SK-N-MC (cell line): ENCODE measurements around the gene KDM3B.

Experiments used
- DNase-seq: peaks from one replicate; pipeline ENCODE4 v3.0.0-alpha.2; 2011; ENCODE audit warnings: low read depth, low spot score
- H3K27ac ChIP-seq: fragments of 200-600 bp; sonication (generic); 2 replicates; pipeline ENCODE4 v1.5.1; 2016; ENCODE audit warnings: mixed run types
- H3K36me3 ChIP-seq: fragments of 200-600 bp; sonication (generic); 2 replicates; pipeline ENCODE4 v1.6.1; 2017; ENCODE audit warnings: antibody characterized with exemption, low read length, mixed read lengths; ENCODE audit not compliant: insufficient read depth
- H3K4me3 ChIP-seq: fragments of 200-600 bp; sonication (generic); 2 replicates; pipeline ENCODE4 v1.5.1; 2016
- H3K9ac ChIP-seq: fragments of 200-600 bp; sonication (generic); 2 replicates; pipeline ENCODE4 v1.8.0; 2017; ENCODE audit warnings: mixed run types, mixed read lengths; ENCODE audit not compliant: insufficient read length
- H3K9me3 ChIP-seq: fragments of 200-600 bp; sonication (generic); 2 replicates; pipeline ENCODE4 v1.6.1; 2017; ENCODE audit warnings: low read depth, mild to moderate bottlenecking, antibody characterized with exemption, low read length, moderate library complexity, mixed read lengths
- EZH2 ChIP-seq: fragments of 200-600 bp; sonication (generic); IDR thresholded peaks from one replicate; pipeline ENCODE4 v1.6.1; 2017; ENCODE audit warnings: antibody characterized with exemption
- FOXP2 ChIP-seq: optimal IDR thresholded peaks from 2 replicates; pipeline ENCODE3; 2011; ENCODE audit warnings: mild to moderate bottlenecking, moderate library complexity; ENCODE audit not compliant: insufficient read depth; ENCODE audit errors: extremely low read length, control extremely low read depth
- POLR2AphosphoS5 ChIP-seq: IDR thresholded peaks from 2 replicates; pipeline ENCODE4 v1.6.1; 2012; ENCODE audit warnings: mild to moderate bottlenecking, low read depth, low read length, borderline replicate concordance

KDM3B gene

DNA sequence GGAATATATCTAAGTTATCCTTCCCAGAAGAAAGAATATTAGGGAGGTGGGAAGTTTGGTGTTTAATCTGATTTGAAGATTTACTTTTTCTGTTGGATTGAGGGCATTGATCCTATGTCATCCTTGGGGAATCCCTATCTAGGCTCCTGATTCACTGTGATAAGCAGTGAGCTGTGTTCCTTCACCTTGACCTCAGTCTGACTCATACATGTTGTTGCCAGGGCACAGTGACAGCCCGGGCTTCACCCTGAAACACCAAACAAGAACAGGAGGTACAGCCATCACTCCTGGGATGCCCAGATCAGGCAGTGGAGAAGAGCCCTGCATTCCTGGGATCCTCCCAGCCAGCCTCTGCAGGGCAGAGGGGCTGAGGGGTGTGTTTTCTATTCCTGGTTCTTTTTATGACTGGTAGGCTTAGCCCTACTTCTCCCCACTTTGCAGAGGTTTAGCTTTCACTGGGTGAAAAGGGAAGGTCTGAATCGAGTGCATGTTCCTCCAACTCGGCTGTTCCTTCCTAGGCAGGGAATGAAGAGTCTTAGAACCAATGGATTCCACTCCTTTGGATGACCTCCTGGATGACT lies 17.5 kb upstream of the KDM3B start:
- DNase-seq: no peak
- Histone ChIP-seq H3K4me3 (no peak overlapping the region), H3K9me3 (no peaks in the 10 kb centered on the region), H3K36me3 (no peaks in the 10 kb centered on the region), H3K27ac (no peak overlapping the region), H3K9ac (no peak overlapping the region)
- TF ChIP-seq EZH2: no peak
- no peak for TF ChIP-seq POLR2AphosphoS5
- no peak for TF ChIP-seq FOXP2

DNA sequence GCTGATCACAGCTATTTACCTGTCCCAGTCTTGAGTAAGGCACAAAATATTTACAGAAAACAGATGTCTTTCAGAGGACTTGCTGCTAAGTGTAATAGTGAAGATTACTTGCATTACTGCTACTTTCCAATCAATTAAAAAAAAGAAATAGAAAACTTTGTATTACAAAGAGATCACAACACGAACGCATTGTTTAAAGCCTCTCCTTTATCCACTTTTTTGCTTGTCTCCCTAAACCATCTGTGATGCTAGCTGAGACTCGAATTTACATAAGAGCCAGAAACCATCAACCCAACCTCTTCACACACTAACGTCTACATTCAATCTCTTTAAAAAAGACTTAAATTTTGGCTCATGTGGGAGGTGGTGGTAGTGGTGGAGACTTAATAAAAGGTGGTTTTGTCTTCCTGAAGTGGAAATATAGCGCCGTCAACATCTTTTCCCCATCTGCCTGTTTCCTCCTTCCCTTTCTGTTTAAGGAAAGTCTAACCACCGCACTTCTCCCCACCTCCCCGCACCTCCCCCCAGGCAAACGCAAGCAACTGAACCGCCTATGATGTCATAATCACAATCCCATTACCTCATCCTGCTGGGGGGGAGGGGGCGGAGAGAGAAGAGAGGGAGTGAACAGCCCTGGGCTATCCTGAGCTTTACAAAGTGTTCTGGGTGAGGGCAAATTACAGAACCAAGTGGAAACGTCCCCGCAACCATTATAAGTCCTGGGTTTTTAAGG lies 15.4 kb upstream of the KDM3B start:
- no peak for DNase-seq
- Histone ChIP-seq H3K27ac (peak overlapping the region; percentile 95), H3K9ac (peak overlapping the region; percentile 98), H3K9me3 (no peaks in the 10 kb centered on the region), H3K36me3 (peaks cover 9% of the 10 kb centered on the region; the same call in 1 of the 2 replicates), H3K4me3 (peak overlapping the region; percentile 87)
- TF ChIP-seq POLR2AphosphoS5 (peak; percentile 59; the same call in 1 of the 2 replicates), EZH2 (no peak), FOXP2 (no peak)

DNA sequence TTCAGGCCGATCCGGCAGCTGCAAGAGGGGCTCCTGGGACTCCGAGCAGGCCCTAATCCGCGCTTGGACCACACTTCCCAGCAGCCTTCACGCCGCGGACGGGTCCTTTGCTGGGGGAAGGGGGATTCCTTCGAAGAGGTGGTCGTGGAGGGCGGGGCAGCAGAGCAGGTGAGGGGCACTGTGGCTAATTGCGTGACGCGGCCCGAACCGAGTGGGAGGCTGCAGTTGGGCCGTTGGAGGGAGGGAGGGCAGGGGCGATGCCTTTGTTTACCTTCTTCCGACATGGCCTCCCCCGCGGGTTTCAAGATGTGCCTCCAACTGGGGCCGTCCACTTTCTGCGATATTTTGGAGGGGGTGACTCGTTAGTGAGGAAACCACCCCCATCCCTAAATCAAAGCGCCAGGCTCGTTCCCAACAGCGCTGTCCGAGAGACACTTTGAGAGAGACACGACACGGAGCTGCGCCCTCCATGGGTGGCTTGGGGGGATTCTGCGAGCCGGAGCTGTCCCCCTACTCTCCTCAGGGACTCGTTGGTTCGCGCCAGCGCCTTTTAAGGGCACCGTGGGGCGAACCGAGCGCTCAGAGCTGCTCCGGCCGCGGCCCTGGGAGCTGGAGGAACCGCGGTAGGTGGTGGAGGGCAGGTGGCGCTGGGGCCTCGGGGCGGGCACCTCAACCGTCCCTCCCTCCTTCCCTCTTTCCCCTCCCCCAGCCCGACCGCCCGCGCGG lies 14.6 kb upstream of the KDM3B start, which contains the start of gene FAM53C:
Gene FAM53C (plus strand): TSS at position 582 of the 726 bp plus-strand sequence. CDS start 3,070 bp downstream, outside the sequence.
- Histone ChIP-seq H3K9ac (peak within 1 kb of the TSS; percentile 98), H3K36me3 (peaks cover 9% of the 10 kb centered on the region; the same call in 1 of the 2 replicates), H3K4me3 (peak within 1 kb of the TSS; percentile 87), H3K27ac (peak within 1 kb of the TSS; percentile 95), H3K9me3 (no peaks in the 10 kb centered on the region)
- TF ChIP-seq EZH2 (no peak), FOXP2 (no peak), POLR2AphosphoS5 (peak; percentile 100)
- DNase-seq: peak; percentile 79

DNA sequence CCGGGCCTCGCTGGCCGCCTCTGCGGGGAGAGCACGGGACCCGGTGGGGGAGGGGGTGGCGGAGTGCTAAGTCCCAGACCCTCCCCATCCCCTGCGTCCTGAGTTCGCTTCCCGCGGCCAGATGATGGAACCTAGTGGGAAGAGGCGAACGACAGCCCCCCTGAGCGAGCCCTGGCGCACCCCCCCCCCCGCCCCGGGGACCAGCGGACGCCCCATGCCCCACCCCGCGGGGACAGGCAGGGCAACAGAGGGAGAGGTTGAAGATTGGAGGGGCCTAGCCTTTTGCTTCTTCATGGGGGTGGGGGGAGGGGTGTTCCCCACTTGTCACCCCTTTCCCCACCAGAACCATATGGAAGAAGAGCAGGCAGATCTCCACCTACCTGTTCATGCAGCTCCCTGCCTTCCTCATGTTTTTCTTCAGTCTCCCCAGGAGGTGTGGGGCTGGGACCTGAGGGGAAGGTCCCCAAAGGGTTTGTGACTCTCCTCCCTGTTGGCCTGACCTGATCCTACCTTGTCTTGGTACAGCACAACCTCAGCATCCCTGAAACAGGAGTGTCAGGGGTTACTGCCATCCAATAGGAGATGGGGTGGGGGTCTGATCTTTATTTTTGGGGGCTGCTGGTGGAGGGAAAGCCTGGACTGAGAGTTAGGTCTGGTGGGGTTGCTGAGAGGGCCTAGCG lies 13.9 kb upstream of the KDM3B start:
- peak overlapping the region; percentile 87 for H3K4me3 ChIP-seq
- DNase-seq: no peak
- TF ChIP-seq EZH2 (no peak), FOXP2 (no peak), POLR2AphosphoS5 (no peak)
- H3K9ac ChIP-seq: peak overlapping the region; percentile 98
- H3K36me3 ChIP-seq: peaks cover 15% of the 10 kb centered on the region; the same call in 1 of the 2 replicates
- no peaks in the 10 kb centered on the region for H3K9me3 ChIP-seq
- peak overlapping the region; percentile 95; the same call in 1 of the 2 replicates for H3K27ac ChIP-seq

DNA sequence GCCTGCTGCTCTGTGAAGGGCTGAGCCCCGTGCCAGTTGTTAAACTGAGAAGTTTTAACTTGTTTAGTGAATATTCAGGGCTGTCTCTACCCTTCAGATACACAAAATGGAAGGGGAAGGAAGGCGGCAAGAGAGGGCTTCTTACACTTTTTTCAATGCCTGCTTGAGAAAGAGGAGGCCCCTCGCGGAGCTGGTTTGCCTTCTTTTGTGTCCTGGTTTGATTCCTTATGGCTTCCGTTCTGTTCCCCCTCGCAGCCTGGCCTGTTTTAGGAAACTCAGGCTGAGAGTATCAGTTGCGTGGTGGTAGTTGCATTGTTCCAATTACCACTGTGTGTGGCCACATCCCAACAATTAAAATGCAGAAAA lies 13.4 kb upstream of the KDM3B start:
- Histone ChIP-seq H3K9ac (peak overlapping the region; percentile 98), H3K36me3 (peaks cover 21% of the 10 kb centered on the region; the same call in 1 of the 2 replicates), H3K4me3 (peak overlapping the region; percentile 87), H3K27ac (no peak overlapping the region; the same call in 1 of the 2 replicates), H3K9me3 (no peaks in the 10 kb centered on the region)
- TF ChIP-seq FOXP2: no peak
- TF ChIP-seq EZH2: no peak
- TF ChIP-seq POLR2AphosphoS5: no peak
- DNase-seq: no peak

DNA sequence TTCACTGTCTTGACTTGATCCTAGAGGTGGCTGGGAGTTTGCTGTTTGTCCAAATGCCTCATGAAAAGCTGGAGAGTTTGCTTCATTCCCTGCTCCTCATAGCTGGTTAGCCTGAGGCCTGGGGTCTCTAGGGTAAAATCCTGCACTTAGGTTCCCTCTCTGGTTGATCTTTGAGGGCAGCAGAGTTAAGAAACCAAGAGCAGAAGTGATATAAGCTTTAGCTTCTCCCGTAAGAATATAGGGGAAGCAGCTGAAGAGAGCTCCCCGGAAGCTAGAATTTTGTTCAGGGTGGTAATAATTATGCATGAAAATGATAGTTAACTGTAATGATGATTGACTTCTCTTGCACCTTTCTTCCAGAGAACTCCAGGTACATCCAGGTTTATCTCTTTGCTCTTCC lies 13.0 kb upstream of the KDM3B start:
- no peaks in the 10 kb centered on the region for H3K9me3 ChIP-seq
- H3K4me3 ChIP-seq: peak overlapping the region; percentile 87
- no peak overlapping the region; the same call in 1 of the 2 replicates for H3K27ac ChIP-seq
- no peak for TF ChIP-seq FOXP2
- no peak for TF ChIP-seq POLR2AphosphoS5
- no peak for TF ChIP-seq EZH2
- peak overlapping the region; percentile 98 for H3K9ac ChIP-seq
- no peak for DNase-seq
- H3K36me3 ChIP-seq: peaks cover 24% of the 10 kb centered on the region; the same call in 1 of the 2 replicates

DNA sequence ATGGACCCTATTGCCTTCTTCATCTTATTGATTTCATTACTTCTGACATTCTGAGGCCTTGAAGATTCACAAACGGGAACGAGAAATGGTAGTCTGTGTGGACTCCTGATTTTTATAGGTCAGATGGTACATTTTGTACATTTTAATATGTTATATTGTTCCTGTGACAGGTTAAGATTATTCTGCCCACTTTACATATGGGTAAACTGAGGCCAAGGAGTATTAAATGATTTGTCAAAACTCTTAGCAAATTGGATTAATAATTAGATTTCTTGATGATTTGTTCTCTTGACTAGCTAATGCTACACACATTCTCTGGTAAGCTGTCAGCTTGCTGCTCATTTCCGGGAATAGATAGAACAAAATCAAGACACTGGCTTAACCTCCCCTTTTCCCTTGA lies 12.5 kb upstream of the KDM3B start:
- Histone ChIP-seq H3K9me3 (no peaks in the 10 kb centered on the region), H3K36me3 (peaks cover 30% of the 10 kb centered on the region; the same call in 1 of the 2 replicates), H3K9ac (no peak overlapping the region), H3K4me3 (no peak overlapping the region), H3K27ac (no peak overlapping the region)
- no peak for TF ChIP-seq EZH2
- no peak for TF ChIP-seq POLR2AphosphoS5
- no peak for TF ChIP-seq FOXP2
- DNase-seq: no peak

DNA sequence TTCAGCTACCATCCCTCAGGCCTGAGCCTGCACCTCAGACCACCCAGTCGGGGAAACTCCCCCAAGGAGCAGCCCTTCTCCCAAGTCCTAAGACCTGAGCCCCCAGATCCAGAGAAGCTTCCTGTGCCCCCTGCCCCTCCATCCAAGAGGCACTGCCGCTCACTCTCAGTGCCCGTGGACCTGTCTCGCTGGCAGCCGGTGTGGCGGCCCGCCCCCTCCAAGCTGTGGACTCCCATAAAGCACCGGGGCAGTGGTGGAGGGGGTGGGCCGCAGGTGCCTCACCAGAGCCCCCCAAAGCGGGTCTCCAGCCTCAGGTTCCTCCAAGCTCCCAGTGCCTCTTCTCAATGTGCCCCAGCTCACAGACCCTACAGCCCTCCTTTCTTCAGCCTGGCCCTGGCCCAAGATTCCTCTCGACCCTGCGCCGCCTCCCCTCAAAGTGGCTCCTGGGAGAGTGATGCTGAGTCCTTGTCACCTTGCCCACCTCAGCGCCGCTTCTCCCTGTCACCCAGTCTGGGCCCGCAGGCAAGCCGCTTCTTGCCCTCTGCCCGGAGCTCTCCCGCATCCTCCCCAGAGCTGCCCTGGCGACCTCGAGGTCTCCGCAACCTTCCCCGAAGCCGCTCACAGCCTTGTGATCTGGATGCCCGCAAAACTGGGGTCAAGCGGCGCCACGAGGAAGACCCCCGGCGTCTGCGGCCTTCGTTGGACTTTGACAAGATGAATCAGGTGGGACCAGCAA lies 7.4 kb upstream of the KDM3B start:
- H3K4me3 ChIP-seq: no peak overlapping the region
- H3K36me3 ChIP-seq: peaks cover 68% of the 10 kb centered on the region
- no peak for DNase-seq
- no peaks in the 10 kb centered on the region for H3K9me3 ChIP-seq
- no peak overlapping the region for H3K27ac ChIP-seq
- H3K9ac ChIP-seq: no peak overlapping the region
- no peak for TF ChIP-seq EZH2
- TF ChIP-seq POLR2AphosphoS5: no peak
- no peak for TF ChIP-seq FOXP2
